ENCODE data around the gene CRISPLD2.

Gene CRISPLD2

GRCh38 chr16:84893467-84893848, 73.7 kb downstream of the CRISPLD2 start:
- no peaks in the 10 kb centered on the region for H3K4me1 ChIP-seq (ENCODE audit: control insufficient read depth, low read depth, low read length)
- H3K9ac ChIP-seq (ENCODE audit: low read length): no peak overlapping the region
- no peaks in the 10 kb centered on the region for H3K9me3 ChIP-seq (ENCODE audit: control insufficient read depth, low read depth, low read length)
- H3K4me3 ChIP-seq (ENCODE audit: low read length): no peak overlapping the region
- no peaks in the 10 kb centered on the region for H3K27me3 ChIP-seq (ENCODE audit: control insufficient read depth, insufficient read depth, low read length)
- H3K27ac ChIP-seq (ENCODE audit: low read length): no peak overlapping the region
- no peaks in the 10 kb centered on the region for H3K36me3 ChIP-seq (ENCODE audit: control insufficient read depth, low read depth, low read length)

- no peak overlapping the region for H3K27ac ChIP-seq (ENCODE audit: low read length)
- H3K4me1 ChIP-seq (ENCODE audit: control insufficient read depth, low read depth, low read length): no peaks in the 10 kb centered on the region
- H3K36me3 ChIP-seq (ENCODE audit: control insufficient read depth, low read depth, low read length): no peaks in the 10 kb centered on the region
- no peaks in the 10 kb centered on the region for H3K9me3 ChIP-seq (ENCODE audit: control insufficient read depth, low read depth, low read length)
- no peak overlapping the region for H3K4me3 ChIP-seq (ENCODE audit: low read length)
- H3K27me3 ChIP-seq (ENCODE audit: control insufficient read depth, insufficient read depth, low read length): no peaks in the 10 kb centered on the region
- no peak overlapping the region for H3K9ac ChIP-seq (ENCODE audit: low read length)
Observed at GRCh38 chr16:84893849-84894599, 74.2 kb downstream of the CRISPLD2 start.

DNA sequence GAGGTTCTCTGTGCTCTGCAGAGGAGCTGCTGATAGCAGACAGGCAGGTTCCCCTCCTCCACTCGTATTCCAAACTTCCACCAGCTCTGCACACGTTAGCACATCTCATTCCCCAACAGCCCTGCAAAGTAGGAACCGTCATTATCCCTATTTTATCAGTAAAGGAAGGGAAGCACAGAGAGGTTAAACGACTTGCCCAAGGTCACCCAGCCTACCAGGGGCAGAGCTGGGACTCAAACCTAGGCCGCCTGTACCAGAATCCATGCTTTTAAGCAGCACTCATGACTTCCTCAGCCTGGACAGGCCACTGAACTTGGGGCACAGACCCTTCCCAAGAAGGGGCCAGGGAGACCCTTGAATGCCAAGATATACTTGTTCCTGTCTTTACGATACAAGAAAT, 75.2 kb downstream of the CRISPLD2 start:
- Histone ChIP-seq H3K27ac (ENCODE audit: low read length) (no peak overlapping the region), H3K36me3 (ENCODE audit: control insufficient read depth, low read depth, low read length) (no peaks in the 10 kb centered on the region), H3K9me3 (ENCODE audit: control insufficient read depth, low read depth, low read length) (no peaks in the 10 kb centered on the region), H3K4me1 (ENCODE audit: control insufficient read depth, low read depth, low read length) (no peaks in the 10 kb centered on the region), H3K4me3 (ENCODE audit: low read length) (no peak overlapping the region), H3K9ac (ENCODE audit: low read length) (no peak overlapping the region), H3K27me3 (ENCODE audit: control insufficient read depth, insufficient read depth, low read length) (no peaks in the 10 kb centered on the region)

DNA sequence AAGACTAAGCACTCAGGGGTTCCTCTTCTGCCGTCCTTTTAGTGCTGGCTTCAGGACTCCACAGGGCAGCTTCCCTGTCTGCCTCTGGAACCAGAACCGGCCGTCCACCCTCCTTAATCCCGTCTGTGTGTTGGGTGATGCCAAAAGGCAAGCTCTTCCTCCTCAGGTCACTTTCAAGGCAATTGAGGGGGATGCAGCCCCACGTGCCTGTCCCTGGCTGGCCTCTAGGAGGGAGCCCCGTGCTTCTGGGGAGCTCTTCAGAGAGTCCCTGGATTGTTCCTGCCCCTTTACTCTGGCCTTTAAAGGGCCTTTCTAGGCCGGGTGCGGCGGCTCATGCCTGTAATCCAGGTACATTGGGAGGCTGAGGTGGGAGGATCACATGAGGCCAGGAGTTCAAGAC, 77.1 kb downstream of the CRISPLD2 start:
- Histone ChIP-seq H3K4me1 (ENCODE audit: control insufficient read depth, low read depth, low read length) (no peaks in the 10 kb centered on the region), H3K4me3 (ENCODE audit: low read length) (no peak overlapping the region), H3K9ac (ENCODE audit: low read length) (no peak overlapping the region), H3K9me3 (ENCODE audit: control insufficient read depth, low read depth, low read length) (no peaks in the 10 kb centered on the region), H3K27ac (ENCODE audit: low read length) (no peak overlapping the region), H3K27me3 (ENCODE audit: control insufficient read depth, insufficient read depth, low read length) (no peaks in the 10 kb centered on the region), H3K36me3 (ENCODE audit: control insufficient read depth, low read depth, low read length) (no peaks in the 10 kb centered on the region)

GRCh38 chr16:84897911-84898377, 78.2 kb downstream of the CRISPLD2 start:
- Histone ChIP-seq H3K9ac (ENCODE audit: low read length) (no peak overlapping the region), H3K4me1 (ENCODE audit: control insufficient read depth, low read depth, low read length) (no peaks in the 10 kb centered on the region), H3K27ac (ENCODE audit: low read length) (no peak overlapping the region), H3K36me3 (ENCODE audit: control insufficient read depth, low read depth, low read length) (no peaks in the 10 kb centered on the region), H3K27me3 (ENCODE audit: control insufficient read depth, insufficient read depth, low read length) (no peaks in the 10 kb centered on the region), H3K4me3 (ENCODE audit: low read length) (no peak overlapping the region), H3K9me3 (ENCODE audit: control insufficient read depth, low read depth, low read length) (no peaks in the 10 kb centered on the region)

DNA sequence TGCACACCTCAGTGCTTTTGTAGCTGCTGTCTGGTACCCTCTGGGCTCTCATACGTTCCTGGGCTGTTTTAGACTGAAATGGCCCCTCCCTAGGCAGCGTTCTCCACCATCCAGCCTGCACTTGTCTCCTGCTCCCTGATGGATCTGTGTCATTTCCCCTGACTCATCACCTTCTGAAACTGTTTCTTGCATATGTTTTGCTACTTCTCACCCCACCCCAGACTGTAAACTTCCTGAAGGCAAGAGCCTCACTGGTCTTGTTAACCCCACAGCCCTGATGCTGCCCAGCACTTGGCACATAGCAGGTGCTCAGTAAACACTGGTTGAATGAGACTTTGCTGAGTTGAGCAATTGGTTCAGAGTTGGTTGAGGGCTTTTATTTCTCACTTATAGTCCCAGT, 78.7 kb downstream of the CRISPLD2 start:
- Histone ChIP-seq H3K9ac (ENCODE audit: low read length) (no peak overlapping the region), H3K9me3 (ENCODE audit: control insufficient read depth, low read depth, low read length) (no peaks in the 10 kb centered on the region), H3K27ac (ENCODE audit: low read length) (no peak overlapping the region), H3K36me3 (ENCODE audit: control insufficient read depth, low read depth, low read length) (no peaks in the 10 kb centered on the region), H3K4me3 (ENCODE audit: low read length) (no peak overlapping the region), H3K4me1 (ENCODE audit: control insufficient read depth, low read depth, low read length) (no peaks in the 10 kb centered on the region), H3K27me3 (ENCODE audit: control insufficient read depth, insufficient read depth, low read length) (no peaks in the 10 kb centered on the region)

- Histone ChIP-seq H3K4me1 (ENCODE audit: control insufficient read depth, low read depth, low read length) (no peaks in the 10 kb centered on the region), H3K36me3 (ENCODE audit: control insufficient read depth, low read depth, low read length) (no peaks in the 10 kb centered on the region), H3K27me3 (ENCODE audit: control insufficient read depth, insufficient read depth, low read length) (no peaks in the 10 kb centered on the region)
Observed at GRCh38 chr16:84899414-84899813, 79.6 kb downstream of the CRISPLD2 start.

DNA sequence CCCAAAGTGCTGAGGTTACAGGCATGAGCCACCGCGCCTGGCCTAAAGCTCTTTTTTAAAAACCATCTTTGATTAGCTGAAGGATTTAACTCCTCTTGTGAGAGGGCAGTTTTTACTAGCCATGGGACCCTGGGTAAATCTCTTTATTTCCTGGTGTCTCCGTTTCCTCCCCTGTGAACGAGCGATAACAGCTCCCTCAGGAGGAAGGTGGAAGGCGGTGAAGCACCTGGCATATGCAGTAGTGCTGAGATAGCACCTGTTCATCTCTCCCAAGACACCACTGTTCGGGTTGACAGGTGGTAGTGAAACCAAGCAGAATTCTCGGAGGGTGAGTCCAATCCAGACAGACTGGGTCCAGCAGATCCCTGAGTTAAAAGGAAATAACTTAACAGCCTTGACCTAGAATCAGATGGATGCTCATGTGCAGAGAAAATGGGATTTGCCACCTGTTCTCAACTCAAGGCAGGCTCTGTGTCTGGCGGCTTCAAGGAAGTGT, 86.2 kb downstream of the CRISPLD2 start:
- Histone ChIP-seq H3K4me1 (ENCODE audit: control insufficient read depth, low read depth, low read length) (no peaks in the 10 kb centered on the region), H3K4me3 (ENCODE audit: low read length) (no peak overlapping the region), H3K9ac (ENCODE audit: low read length) (no peak overlapping the region), H3K27ac (ENCODE audit: low read length) (no peak overlapping the region), H3K9me3 (ENCODE audit: control insufficient read depth, low read depth, low read length) (no peaks in the 10 kb centered on the region), H3K36me3 (ENCODE audit: control insufficient read depth, low read depth, low read length) (no peaks in the 10 kb centered on the region), H3K27me3 (ENCODE audit: control insufficient read depth, insufficient read depth, low read length) (no peaks in the 10 kb centered on the region)

More at GRCh38 chr16:84899414-84899813, 79.6 kb downstream of the CRISPLD2 start:
- H3K9me3 ChIP-seq (ENCODE audit: control insufficient read depth, low read depth, low read length): no peaks in the 10 kb centered on the region
- no peak overlapping the region for H3K4me3 ChIP-seq (ENCODE audit: low read length)
- no peak overlapping the region for H3K27ac ChIP-seq (ENCODE audit: low read length)
- no peak overlapping the region for H3K9ac ChIP-seq (ENCODE audit: low read length)

- no peaks in the 10 kb centered on the region for H3K36me3 ChIP-seq (ENCODE audit: control insufficient read depth, low read depth, low read length)
- no peak overlapping the region for H3K27ac ChIP-seq (ENCODE audit: low read length)
- H3K9ac ChIP-seq (ENCODE audit: low read length): no peak overlapping the region
- no peaks in the 10 kb centered on the region for H3K27me3 ChIP-seq (ENCODE audit: control insufficient read depth, insufficient read depth, low read length)
- H3K4me3 ChIP-seq (ENCODE audit: low read length): no peak overlapping the region
- H3K9me3 ChIP-seq (ENCODE audit: control insufficient read depth, low read depth, low read length): no peaks in the 10 kb centered on the region
- no peaks in the 10 kb centered on the region for H3K4me1 ChIP-seq (ENCODE audit: control insufficient read depth, low read depth, low read length)
Observed at GRCh38 chr16:84907051-84907450, 87.3 kb downstream of the CRISPLD2 start.

DNA sequence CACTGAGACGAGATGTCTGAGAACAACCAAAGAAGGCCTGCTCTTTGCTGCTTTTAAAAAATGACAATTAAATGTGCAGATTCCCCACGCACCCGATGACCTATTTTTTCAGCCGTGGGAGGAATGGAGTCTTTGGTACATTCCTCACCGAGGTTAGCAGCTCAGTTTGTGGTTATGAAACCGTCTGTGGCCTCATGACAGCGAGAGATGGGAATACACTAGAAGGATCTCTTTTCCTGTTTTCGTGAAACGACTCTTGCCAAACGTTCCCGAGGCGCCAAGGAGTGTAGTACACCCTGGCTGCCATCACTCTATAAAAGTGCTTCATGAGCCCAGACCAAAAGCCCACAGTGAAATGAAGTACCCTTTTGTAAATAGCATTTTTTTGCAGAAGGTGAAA, 87.8 kb downstream of the CRISPLD2 start:
- Histone ChIP-seq H3K4me3 (ENCODE audit: low read length) (no peak overlapping the region), H3K9me3 (ENCODE audit: control insufficient read depth, low read depth, low read length) (no peaks in the 10 kb centered on the region), H3K36me3 (ENCODE audit: control insufficient read depth, low read depth, low read length) (no peaks in the 10 kb centered on the region), H3K27ac (ENCODE audit: low read length) (no peak overlapping the region), H3K4me1 (ENCODE audit: control insufficient read depth, low read depth, low read length) (no peaks in the 10 kb centered on the region), H3K9ac (ENCODE audit: low read length) (no peak overlapping the region), H3K27me3 (ENCODE audit: control insufficient read depth, insufficient read depth, low read length) (no peaks in the 10 kb centered on the region)

GRCh38 chr16:84909476-84910085, 89.8 kb downstream of the CRISPLD2 start:
- H3K27me3 ChIP-seq (ENCODE audit: control insufficient read depth, insufficient read depth, low read length): no peaks in the 10 kb centered on the region
- no peaks in the 10 kb centered on the region for H3K36me3 ChIP-seq (ENCODE audit: control insufficient read depth, low read depth, low read length)
- no peaks in the 10 kb centered on the region for H3K4me1 ChIP-seq (ENCODE audit: control insufficient read depth, low read depth, low read length)
- no peak overlapping the region for H3K4me3 ChIP-seq (ENCODE audit: low read length)
- H3K27ac ChIP-seq (ENCODE audit: low read length): no peak overlapping the region
- no peak overlapping the region for H3K9ac ChIP-seq (ENCODE audit: low read length)
- no peaks in the 10 kb centered on the region for H3K9me3 ChIP-seq (ENCODE audit: control insufficient read depth, low read depth, low read length)

Measured in iPS-18a (cell line).